Liver (tissue), 9 donors: Measurements from ENCODE around the gene TUBGCP6. TPM values are rescaled to one million over a fixed set of nuclear protein-coding genes. Genes with fewer than 3 reads are reported as not detected.
"Not testable (repeated sequence)": the region's sequence is repeated elsewhere in the genome, so short reads cannot be mapped to it uniquely, and the experiment has no call there.

Source experiments
- DNase-seq: peaks from one replicate; pipeline ENCODE4 v3.0.0-alpha.2; 2017; ENCODE audit warnings: low spot score
- H3K27ac ChIP-seq, 2 donors: one replicate each; pipeline ENCODE4 v1.7.0; 2013; ENCODE audit warnings: inconsistent platforms in 2 of 2, low read length in 2 of 2, control low read depth in 1 of 2, low read depth in 1 of 2, mild to moderate bottlenecking in 1 of 2
- H3K27me3 ChIP-seq, 4 donors: one replicate each; pipeline versions ENCODE4 v1.6.1 to v1.7.0; 2013; ENCODE audit warnings: low read length in 3 of 4, inconsistent platforms in 1 of 4, mild to moderate bottlenecking in 1 of 4, moderate library complexity in 1 of 4; ENCODE audit not compliant: control insufficient read depth in 4 of 4, insufficient read depth in 4 of 4
- H3K36me3 ChIP-seq, 4 donors: one replicate each; pipeline versions ENCODE4 v1.6.1 to v1.7.0; 2013; ENCODE audit warnings: low read length in 3 of 4, mild to moderate bottlenecking in 3 of 4, low read depth in 1 of 4, moderate library complexity in 1 of 4; ENCODE audit not compliant: control insufficient read depth in 4 of 4, insufficient read depth in 3 of 4
- H3K4me1 ChIP-seq, 4 donors: one replicate each; pipeline versions ENCODE4 v1.6.1 to v1.7.0; 2013; ENCODE audit warnings: low read length in 3 of 4, mild to moderate bottlenecking in 3 of 4, moderate library complexity in 1 of 4; ENCODE audit not compliant: control insufficient read depth in 4 of 4, insufficient read depth in 4 of 4
- H3K4me3 ChIP-seq, 3 donors: one replicate each; pipeline versions ENCODE4 v1.6.1 to v1.7.0; 2013; ENCODE audit warnings: low read length in 3 of 3, control low read depth in 1 of 3, low read depth in 1 of 3, mild to moderate bottlenecking in 1 of 3
- H3K9ac ChIP-seq, 2 donors: one replicate each; pipeline ENCODE4 v1.7.0; 2013; ENCODE audit warnings: low read length in 2 of 2, mild to moderate bottlenecking in 2 of 2, moderate library complexity in 2 of 2, control low read depth in 1 of 2, low read depth in 1 of 2
- H3K9me3 ChIP-seq, 4 donors: one replicate each; pipeline versions ENCODE4 v1.6.1 to v1.7.0; 2013; ENCODE audit warnings: low read length in 3 of 4; ENCODE audit not compliant: control insufficient read depth in 4 of 4
- EGR1 ChIP-seq, 2 donors: IDR thresholded peaks; 2 replicates each; pipeline ENCODE4 v1.6.1; 2016 to 2018; ENCODE audit warnings: antibody characterized with exemption in 2 of 2, low read depth in 2 of 2
- FOXA1 ChIP-seq: IDR thresholded peaks from 2 replicates; pipeline ENCODE4 v1.6.1; 2016; ENCODE audit warnings: antibody characterized with exemption
- FOXA2 ChIP-seq: IDR thresholded peaks from 2 replicates; pipeline ENCODE4 v1.6.1; 2016; ENCODE audit warnings: antibody characterized with exemption
- GABPA ChIP-seq, 2 donors: IDR thresholded peaks in 1 of 2; conservative IDR thresholded peaks in 1 of 2; 2 replicates each; pipeline ENCODE4 v1.6.1; 2016; ENCODE audit warnings: antibody characterized with exemption in 2 of 2, mild to moderate bottlenecking in 1 of 2, moderate library complexity in 1 of 2
- HNF4A ChIP-seq, 2 donors: conservative IDR thresholded peaks; 2 replicates each; pipeline ENCODE4 v1.6.1; 2016; ENCODE audit warnings: antibody characterized with exemption in 2 of 2, mild to moderate bottlenecking in 2 of 2
- HNF4G ChIP-seq: IDR thresholded peaks from 2 replicates; pipeline ENCODE4 v1.6.1; 2016; ENCODE audit warnings: antibody characterized with exemption
- JUND ChIP-seq, 2 donors: IDR thresholded peaks; 2 replicates each; pipeline ENCODE4 v1.6.1; 2016; ENCODE audit warnings: antibody characterized with exemption in 2 of 2
- RAD21 ChIP-seq, 2 donors: IDR thresholded peaks; 2 replicates each; pipeline ENCODE4 v1.6.1; 2016; ENCODE audit warnings: antibody characterized with exemption in 2 of 2, mild to moderate bottlenecking in 2 of 2
- RXRA ChIP-seq, 2 donors: IDR thresholded peaks; 2 replicates each; pipeline ENCODE4 v1.6.1; 2017 to 2018; ENCODE audit warnings: antibody characterized with exemption in 2 of 2, mild to moderate bottlenecking in 1 of 2
- SP1 ChIP-seq: IDR thresholded peaks from 2 replicates; pipeline ENCODE4 v1.6.1; 2018; ENCODE audit warnings: antibody characterized with exemption, mild to moderate bottlenecking
- TAF1 ChIP-seq: conservative IDR thresholded peaks from 2 replicates; pipeline ENCODE4 v1.6.1; 2016; ENCODE audit warnings: antibody characterized with exemption, mild to moderate bottlenecking
- YY1 ChIP-seq: IDR thresholded peaks from 2 replicates; pipeline ENCODE4 v1.6.1; 2016; ENCODE audit warnings: antibody characterized with exemption, mild to moderate bottlenecking
- WGBS: extraction: QIAGEN DNeasy Blood & Tissue Kit; methylation state at CpG from one replicate; pipeline ENCODE4 v1.1.7; 2013; 5-methylcytosine and 5-hydroxymethylcytosine counted together
- polyA plus RNA-seq, 2 donors: library from polyadenylated mRNA; stranded (reverse) in 1 of 2; unstranded in 1 of 2; fragments of 200-250 nt in 1 of 2; fragments of >200 nt in 1 of 2; fragmentation: Nextera tagmentation in 1 of 2; extraction: Ambion mirVana in 1 of 2; gene quantifications; one replicate each; pipeline versions ENCODE4 v1.2.1 to v1.2.3, GENCODE V29; 2013 to 2015
- total RNA-seq, 2 donors: library from RNA; depleted of rRNA; stranded (reverse); fragments of >200 nt; gene quantifications; one replicate each; pipeline ENCODE4 v1.2.3, GENCODE V29; 2014
- TF ChIP-seq, protein P1 (sequence below): IDR thresholded peaks from 2 replicates; pipeline ENCODE4 v1.6.1; 2016; ENCODE audit warnings: antibody characterized with exemption
- TF ChIP-seq, protein P2 (sequence below): IDR thresholded peaks from 2 replicates; pipeline ENCODE4 v1.6.1; 2016; ENCODE audit warnings: antibody characterized with exemption, mild to moderate bottlenecking
- TF ChIP-seq, protein P3 (sequence below): IDR thresholded peaks from 2 replicates; pipeline ENCODE4 v1.6.1; 2016; ENCODE audit warnings: antibody characterized with exemption
- TF ChIP-seq, protein P4 (sequence below): IDR thresholded peaks from 2 replicates; pipeline ENCODE4 v1.6.1; 2016; ENCODE audit warnings: antibody characterized with exemption
- TF ChIP-seq, protein P5 (sequence below): fragments of 150-350 bp; IDR thresholded peaks from 2 replicates; pipeline ENCODE4 v1.5.1; 2017; ENCODE audit warnings: improper control_type of control experiment, low read depth, low read length; ENCODE audit not compliant: missing input control
- donor health status: healthy.
- donor health status: healthy.
- donor health status: healthy.
- donor health status: healthy.
- donor health status: healthy.

Gene TUBGCP6
- total and polyA plus RNA-seq, 4 donors = 9.3 to 31.7 (median 16.4) TPM

DNA sequence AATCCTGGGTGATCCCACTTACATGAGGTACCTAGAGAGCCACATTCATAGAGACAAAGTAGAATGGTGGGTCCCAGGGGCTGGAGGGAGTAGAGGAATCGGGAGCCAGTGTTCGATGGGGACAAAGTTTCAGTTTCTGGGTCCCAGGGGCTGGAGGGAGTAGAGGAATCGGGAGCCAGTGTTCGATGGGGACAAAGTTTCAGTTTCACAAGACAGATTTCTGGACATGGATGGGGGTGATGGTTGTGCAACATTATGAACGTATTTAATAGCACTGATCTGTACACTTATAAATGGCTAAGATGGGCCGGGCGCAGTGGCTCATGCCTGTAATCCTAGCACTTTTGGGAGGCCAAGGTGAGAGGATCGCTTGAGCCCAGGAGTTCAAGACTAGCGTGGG is 39.8 kb downstream of the TUBGCP6 start:
- peak overlapping the region; percentile 35 to 46 (median 39) for H3K4me3 ChIP-seq
- H3K27me3 ChIP-seq, DNase-seq, H3K9me3 ChIP-seq: not testable (repeated sequence)
- peak overlapping the region in 1 of 2 donors; percentile 59 for H3K9ac ChIP-seq
- H3K36me3 ChIP-seq = peaks cover 0 to 15% (median 8%) of the 10 kb centered on the region in 4 donors
- peak in 1 of 2 donors; percentile 34 for TF ChIP-seq RAD21 (IDR thresholded peaks at IDR 0.05)
- TF ChIP-seq, protein P1, sequence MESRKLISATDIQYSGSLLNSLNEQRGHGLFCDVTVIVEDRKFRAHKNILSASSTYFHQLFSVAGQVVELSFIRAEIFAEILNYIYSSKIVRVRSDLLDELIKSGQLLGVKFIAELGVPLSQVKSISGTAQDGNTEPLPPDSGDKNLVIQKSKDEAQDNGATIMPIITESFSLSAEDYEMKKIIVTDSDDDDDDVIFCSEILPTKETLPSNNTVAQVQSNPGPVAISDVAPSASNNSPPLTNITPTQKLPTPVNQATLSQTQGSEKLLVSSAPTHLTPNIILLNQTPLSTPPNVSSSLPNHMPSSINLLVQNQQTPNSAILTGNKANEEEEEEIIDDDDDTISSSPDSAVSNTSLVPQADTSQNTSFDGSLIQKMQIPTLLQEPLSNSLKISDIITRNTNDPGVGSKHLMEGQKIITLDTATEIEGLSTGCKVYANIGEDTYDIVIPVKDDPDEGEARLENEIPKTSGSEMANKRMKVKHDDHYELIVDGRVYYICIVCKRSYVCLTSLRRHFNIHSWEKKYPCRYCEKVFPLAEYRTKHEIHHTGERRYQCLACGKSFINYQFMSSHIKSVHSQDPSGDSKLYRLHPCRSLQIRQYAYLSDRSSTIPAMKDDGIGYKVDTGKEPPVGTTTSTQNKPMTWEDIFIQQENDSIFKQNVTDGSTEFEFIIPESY = peak; percentile 59
- TF ChIP-seq JUND (IDR thresholded peaks at IDR 0.05) = peak in 1 of 2 donors; percentile 34
- TF ChIP-seq, protein P2, sequence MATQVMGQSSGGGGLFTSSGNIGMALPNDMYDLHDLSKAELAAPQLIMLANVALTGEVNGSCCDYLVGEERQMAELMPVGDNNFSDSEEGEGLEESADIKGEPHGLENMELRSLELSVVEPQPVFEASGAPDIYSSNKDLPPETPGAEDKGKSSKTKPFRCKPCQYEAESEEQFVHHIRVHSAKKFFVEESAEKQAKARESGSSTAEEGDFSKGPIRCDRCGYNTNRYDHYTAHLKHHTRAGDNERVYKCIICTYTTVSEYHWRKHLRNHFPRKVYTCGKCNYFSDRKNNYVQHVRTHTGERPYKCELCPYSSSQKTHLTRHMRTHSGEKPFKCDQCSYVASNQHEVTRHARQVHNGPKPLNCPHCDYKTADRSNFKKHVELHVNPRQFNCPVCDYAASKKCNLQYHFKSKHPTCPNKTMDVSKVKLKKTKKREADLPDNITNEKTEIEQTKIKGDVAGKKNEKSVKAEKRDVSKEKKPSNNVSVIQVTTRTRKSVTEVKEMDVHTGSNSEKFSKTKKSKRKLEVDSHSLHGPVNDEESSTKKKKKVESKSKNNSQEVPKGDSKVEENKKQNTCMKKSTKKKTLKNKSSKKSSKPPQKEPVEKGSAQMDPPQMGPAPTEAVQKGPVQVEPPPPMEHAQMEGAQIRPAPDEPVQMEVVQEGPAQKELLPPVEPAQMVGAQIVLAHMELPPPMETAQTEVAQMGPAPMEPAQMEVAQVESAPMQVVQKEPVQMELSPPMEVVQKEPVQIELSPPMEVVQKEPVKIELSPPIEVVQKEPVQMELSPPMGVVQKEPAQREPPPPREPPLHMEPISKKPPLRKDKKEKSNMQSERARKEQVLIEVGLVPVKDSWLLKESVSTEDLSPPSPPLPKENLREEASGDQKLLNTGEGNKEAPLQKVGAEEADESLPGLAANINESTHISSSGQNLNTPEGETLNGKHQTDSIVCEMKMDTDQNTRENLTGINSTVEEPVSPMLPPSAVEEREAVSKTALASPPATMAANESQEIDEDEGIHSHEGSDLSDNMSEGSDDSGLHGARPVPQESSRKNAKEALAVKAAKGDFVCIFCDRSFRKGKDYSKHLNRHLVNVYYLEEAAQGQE = peak; percentile 84
- peak; percentile 84 for TF ChIP-seq HNF4G
- TF ChIP-seq HNF4A (conservative IDR thresholded peaks at IDR 0.05) = peak; percentile 93 to 94
- TF ChIP-seq, protein P3, sequence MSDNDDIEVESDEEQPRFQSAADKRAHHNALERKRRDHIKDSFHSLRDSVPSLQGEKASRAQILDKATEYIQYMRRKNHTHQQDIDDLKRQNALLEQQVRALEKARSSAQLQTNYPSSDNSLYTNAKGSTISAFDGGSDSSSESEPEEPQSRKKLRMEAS = peak; percentile 34
- TF ChIP-seq RXRA (IDR thresholded peaks at IDR 0.05) = peak; percentile 76 to 89
- TF ChIP-seq FOXA2 = peak; percentile 11
- TF ChIP-seq SP1 = peak; percentile 88
- peak; percentile 92 for TF ChIP-seq YY1
- peak; percentile 47 for TF ChIP-seq TAF1
- H3K4me1 ChIP-seq = peaks cover 8 to 78% (median 48%) of the 10 kb centered on the region in 4 donors
- peak overlapping the region; percentile 89 to 93 for H3K27ac ChIP-seq
- WGBS = 34% methylated on average over 9 of the region's 9 CpGs

DNA sequence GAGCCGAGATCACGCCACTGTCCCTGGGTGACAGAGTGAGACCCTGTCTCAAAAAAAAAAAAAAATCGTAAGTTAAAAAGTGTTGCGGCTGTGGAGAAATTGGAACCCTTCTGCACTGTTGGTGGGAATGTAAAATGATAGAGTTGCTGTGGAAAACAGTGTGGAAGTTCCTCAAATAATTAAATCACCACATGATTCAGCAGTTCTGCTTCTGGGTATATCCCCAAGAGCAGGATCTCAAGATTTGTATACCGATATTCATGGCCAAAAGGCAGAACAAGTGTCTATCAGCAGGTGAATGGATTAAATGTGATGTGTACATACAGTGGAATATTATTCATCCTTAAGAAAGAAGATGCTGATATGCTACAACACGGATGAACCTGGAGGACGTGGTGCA is 40.3 kb downstream of the TUBGCP6 start:
- H3K9ac ChIP-seq = peak overlapping the region in 1 of 2 donors; percentile 59
- no peaks in the 10 kb centered on the region for H3K27me3 ChIP-seq
- no peaks in the 10 kb centered on the region for H3K9me3 ChIP-seq
- H3K36me3 ChIP-seq = peaks cover 0 to 13% (median 8%) of the 10 kb centered on the region in 4 donors
- 55% methylated on average over 7 of the region's 7 CpGs for WGBS
- peak overlapping the region; percentile 25 to 46 (median 39) for H3K4me3 ChIP-seq
- no peak for DNase-seq
- peak overlapping the region; percentile 89 to 93 for H3K27ac ChIP-seq
- peaks cover 8 to 78% (median 52%) of the 10 kb centered on the region in 4 donors for H3K4me1 ChIP-seq
- no peak for TF ChIP-seq TAF1
- TF ChIP-seq, protein P2 = no peak
- TF ChIP-seq EGR1 (IDR thresholded peaks at IDR 0.05; ENCODE audit: low read depth in 2 of 2) = no peak
- TF ChIP-seq, protein P4, sequence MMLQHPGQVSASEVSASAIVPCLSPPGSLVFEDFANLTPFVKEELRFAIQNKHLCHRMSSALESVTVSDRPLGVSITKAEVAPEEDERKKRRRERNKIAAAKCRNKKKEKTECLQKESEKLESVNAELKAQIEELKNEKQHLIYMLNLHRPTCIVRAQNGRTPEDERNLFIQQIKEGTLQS = no peak
- TF ChIP-seq HNF4G = no peak
- TF ChIP-seq FOXA1 = no peak
- no peak for TF ChIP-seq JUND (IDR thresholded peaks at IDR 0.05)
- TF ChIP-seq SP1 = no peak
- no peak for TF ChIP-seq GABPA (IDR thresholded peaks at IDR 0.05 in 1 of 2, conservative IDR thresholded peaks at IDR 0.05 in 1 of 2)
- TF ChIP-seq YY1 = no peak
- TF ChIP-seq RAD21 (IDR thresholded peaks at IDR 0.05) = no peak
- TF ChIP-seq, protein P5, sequence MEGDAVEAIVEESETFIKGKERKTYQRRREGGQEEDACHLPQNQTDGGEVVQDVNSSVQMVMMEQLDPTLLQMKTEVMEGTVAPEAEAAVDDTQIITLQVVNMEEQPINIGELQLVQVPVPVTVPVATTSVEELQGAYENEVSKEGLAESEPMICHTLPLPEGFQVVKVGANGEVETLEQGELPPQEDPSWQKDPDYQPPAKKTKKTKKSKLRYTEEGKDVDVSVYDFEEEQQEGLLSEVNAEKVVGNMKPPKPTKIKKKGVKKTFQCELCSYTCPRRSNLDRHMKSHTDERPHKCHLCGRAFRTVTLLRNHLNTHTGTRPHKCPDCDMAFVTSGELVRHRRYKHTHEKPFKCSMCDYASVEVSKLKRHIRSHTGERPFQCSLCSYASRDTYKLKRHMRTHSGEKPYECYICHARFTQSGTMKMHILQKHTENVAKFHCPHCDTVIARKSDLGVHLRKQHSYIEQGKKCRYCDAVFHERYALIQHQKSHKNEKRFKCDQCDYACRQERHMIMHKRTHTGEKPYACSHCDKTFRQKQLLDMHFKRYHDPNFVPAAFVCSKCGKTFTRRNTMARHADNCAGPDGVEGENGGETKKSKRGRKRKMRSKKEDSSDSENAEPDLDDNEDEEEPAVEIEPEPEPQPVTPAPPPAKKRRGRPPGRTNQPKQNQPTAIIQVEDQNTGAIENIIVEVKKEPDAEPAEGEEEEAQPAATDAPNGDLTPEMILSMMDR = no peak
- TF ChIP-seq, protein P1 = no peak
- no peak for TF ChIP-seq FOXA2
- TF ChIP-seq RXRA (IDR thresholded peaks at IDR 0.05) = no peak
- TF ChIP-seq, protein P3 = no peak
